Fibroblast of mammary gland (primary cell): ENCODE measurements around the gene STUM.

ENCODE experiments used
- DNase-seq: peaks from one replicate; pipeline ENCODE4 v3.0.0-alpha.2; 2010; ENCODE audit warnings: low read depth
- H3K4me3 ChIP-seq: 2 replicates; pipeline ENCODE4 v1.5.1; 2011; ENCODE audit warnings: low read depth, mild to moderate bottlenecking, low read length, moderate library complexity; ENCODE audit not compliant: control insufficient read depth
- TF ChIP-seq, protein P1 (sequence below): conservative IDR thresholded peaks from 2 replicates; pipeline ENCODE4 v1.5.1; 2011; ENCODE audit warnings: low read depth, low read length, inconsistent platforms; ENCODE audit not compliant: control insufficient read depth, insufficient read depth

Gene STUM

GRCh38 chr1:226534098-226534497, 14.5 kb upstream of the STUM start:
- no peak overlapping the region for H3K4me3 ChIP-seq
- TF ChIP-seq, protein P1, sequence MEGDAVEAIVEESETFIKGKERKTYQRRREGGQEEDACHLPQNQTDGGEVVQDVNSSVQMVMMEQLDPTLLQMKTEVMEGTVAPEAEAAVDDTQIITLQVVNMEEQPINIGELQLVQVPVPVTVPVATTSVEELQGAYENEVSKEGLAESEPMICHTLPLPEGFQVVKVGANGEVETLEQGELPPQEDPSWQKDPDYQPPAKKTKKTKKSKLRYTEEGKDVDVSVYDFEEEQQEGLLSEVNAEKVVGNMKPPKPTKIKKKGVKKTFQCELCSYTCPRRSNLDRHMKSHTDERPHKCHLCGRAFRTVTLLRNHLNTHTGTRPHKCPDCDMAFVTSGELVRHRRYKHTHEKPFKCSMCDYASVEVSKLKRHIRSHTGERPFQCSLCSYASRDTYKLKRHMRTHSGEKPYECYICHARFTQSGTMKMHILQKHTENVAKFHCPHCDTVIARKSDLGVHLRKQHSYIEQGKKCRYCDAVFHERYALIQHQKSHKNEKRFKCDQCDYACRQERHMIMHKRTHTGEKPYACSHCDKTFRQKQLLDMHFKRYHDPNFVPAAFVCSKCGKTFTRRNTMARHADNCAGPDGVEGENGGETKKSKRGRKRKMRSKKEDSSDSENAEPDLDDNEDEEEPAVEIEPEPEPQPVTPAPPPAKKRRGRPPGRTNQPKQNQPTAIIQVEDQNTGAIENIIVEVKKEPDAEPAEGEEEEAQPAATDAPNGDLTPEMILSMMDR: no peak
- no peak for DNase-seq

DNA sequence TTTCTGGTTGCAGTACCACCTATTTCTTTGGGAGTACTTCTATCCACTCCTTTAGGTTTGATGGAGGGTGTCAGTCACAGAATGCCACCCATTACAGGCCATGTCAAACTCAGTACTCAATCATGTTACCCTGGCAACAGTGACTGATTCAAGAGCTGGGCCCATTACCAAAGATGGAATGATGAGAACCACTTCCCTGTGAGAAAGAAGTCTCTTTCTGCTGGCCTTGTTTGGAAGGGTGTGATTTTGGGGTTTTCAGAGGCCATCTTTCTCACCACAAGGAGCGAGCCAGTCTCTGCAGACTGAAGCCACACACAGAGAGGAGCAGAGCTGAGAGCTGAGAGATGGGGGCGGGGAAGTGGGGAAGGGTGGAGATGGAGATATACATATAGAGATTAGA, 13.9 kb upstream of the STUM start:
- TF ChIP-seq, protein P1: no peak
- no peak for DNase-seq
- H3K4me3 ChIP-seq: no peak overlapping the region

GRCh38 chr1:226535666-226536065, 12.9 kb upstream of the STUM start:
- no peak for DNase-seq
- no peak overlapping the region for H3K4me3 ChIP-seq
- TF ChIP-seq, protein P1: no peak

DNA sequence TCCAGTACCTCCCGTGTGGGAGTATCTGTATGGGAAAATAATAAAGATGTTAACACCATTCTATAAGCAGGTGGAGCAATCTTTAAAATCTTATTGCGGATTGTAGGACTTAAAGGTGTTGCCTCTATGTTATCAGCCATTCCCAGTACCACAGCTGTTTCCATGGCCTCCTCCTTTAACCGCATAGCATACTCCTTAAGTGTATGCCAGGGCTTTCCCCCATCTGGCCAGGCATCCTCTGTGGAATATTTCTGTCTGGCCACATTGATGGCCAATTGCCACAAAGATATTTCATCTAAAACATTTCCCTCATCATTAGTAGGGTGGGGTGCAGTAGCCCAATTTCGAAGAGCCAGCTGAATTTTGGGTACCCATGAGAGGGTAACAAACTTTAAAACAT, 7.3 kb upstream of the STUM start:
- no peak for DNase-seq
- TF ChIP-seq, protein P1: no peak
- no peak overlapping the region for H3K4me3 ChIP-seq

- TF ChIP-seq, protein P1: no peak
- peak; percentile 15 for DNase-seq
- H3K4me3 ChIP-seq: no peak overlapping the region
Observed at GRCh38 chr1:226541631-226542622, 6.6 kb upstream of the STUM start.

DNA sequence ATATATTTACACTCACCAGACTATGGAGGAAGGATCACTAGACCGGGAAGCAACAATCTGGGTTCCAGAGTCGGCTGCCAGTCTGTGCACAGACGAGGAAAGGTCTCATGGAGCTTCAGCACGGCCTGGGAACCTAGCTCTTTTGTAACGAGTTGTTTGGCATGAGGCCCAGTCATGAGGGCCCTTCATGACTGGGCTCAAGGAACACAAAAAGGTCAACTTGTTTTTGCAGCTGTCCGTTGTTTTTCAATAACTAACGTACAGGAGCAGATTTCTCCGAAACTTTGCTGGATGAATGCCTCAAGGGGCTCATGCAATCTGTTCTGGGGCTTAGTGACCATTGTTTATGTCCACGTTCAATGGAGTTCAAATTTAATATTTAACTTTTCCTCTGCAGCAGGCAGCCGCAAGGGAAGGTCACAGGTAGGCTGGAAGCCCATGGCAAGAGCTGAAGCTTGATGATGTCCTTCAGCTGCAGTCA, 5.9 kb upstream of the STUM start:
- peak; percentile 14 for DNase-seq
- TF ChIP-seq, protein P1: no peak
- no peak overlapping the region for H3K4me3 ChIP-seq
